ENCODE results near the gene CCDC88A. TPM values are rescaled to one million over a fixed set of nuclear protein-coding genes. Genes with fewer than 3 reads are reported as not detected.

CCDC88A gene
- total RNA-seq, 1 donor from 2014 or later: 70.6 TPM

- Mint-ChIP-seq H3K27me3 (no peaks in the 10 kb centered on the region), H3K9me3 (no peaks in the 10 kb centered on the region), H3K27ac (no peak overlapping the region), H3K4me1 (ENCODE audit: unreplicated experiment) (no peaks in the 10 kb centered on the region), H3K36me3 (peaks cover 9% of the 10 kb centered on the region), H3K4me3 (no peak overlapping the region)
- no peak for TF ChIP-seq CTCF (conservative IDR thresholded peaks at IDR 0.05)
- no peak for DNase-seq (ENCODE audit: extremely low spot score, unreplicated experiment)
Measured at GRCh38 chr2:55403256-55403998, 16.2 kb downstream of the CCDC88A start.

- H3K4me3 Mint-ChIP-seq: no peak overlapping the region
- no peak overlapping the region for H3K27ac Mint-ChIP-seq
- no peak for TF ChIP-seq CTCF (conservative IDR thresholded peaks at IDR 0.05)
- H3K4me1 Mint-ChIP-seq (ENCODE audit: unreplicated experiment): no peaks in the 10 kb centered on the region
- no peaks in the 10 kb centered on the region for H3K27me3 Mint-ChIP-seq
- H3K9me3 Mint-ChIP-seq: no peaks in the 10 kb centered on the region
- DNase-seq (ENCODE audit: extremely low spot score, unreplicated experiment): no peak
- H3K36me3 Mint-ChIP-seq: peaks cover 5% of the 10 kb centered on the region
Measured at GRCh38 chr2:55401124-55401523, 18.5 kb downstream of the CCDC88A start.

- peaks cover 4% of the 10 kb centered on the region for H3K36me3 Mint-ChIP-seq
- no peaks in the 10 kb centered on the region for H3K9me3 Mint-ChIP-seq
- H3K4me3 Mint-ChIP-seq: no peak overlapping the region
- no peak for DNase-seq (ENCODE audit: extremely low spot score, unreplicated experiment)
- no peaks in the 10 kb centered on the region for H3K27me3 Mint-ChIP-seq
- no peak overlapping the region for H3K27ac Mint-ChIP-seq
- H3K4me1 Mint-ChIP-seq (ENCODE audit: unreplicated experiment): peaks cover 3% of the 10 kb centered on the region
- no peak for TF ChIP-seq CTCF (conservative IDR thresholded peaks at IDR 0.05)
Measured at GRCh38 chr2:55400332-55400731, 19.3 kb downstream of the CCDC88A start.

- no peak for TF ChIP-seq CTCF (conservative IDR thresholded peaks at IDR 0.05)
- H3K27me3 Mint-ChIP-seq: no peaks in the 10 kb centered on the region
- no peaks in the 10 kb centered on the region for H3K9me3 Mint-ChIP-seq
- H3K4me3 Mint-ChIP-seq: no peak overlapping the region
- peaks cover 4% of the 10 kb centered on the region for H3K36me3 Mint-ChIP-seq
- peaks cover 3% of the 10 kb centered on the region for H3K4me1 Mint-ChIP-seq (ENCODE audit: unreplicated experiment)
- no peak for DNase-seq (ENCODE audit: extremely low spot score, unreplicated experiment)
- H3K27ac Mint-ChIP-seq: no peak overlapping the region
Measured at GRCh38 chr2:55399815-55400214, 19.8 kb downstream of the CCDC88A start.

GRCh38 chr2:55395724-55396605 lies 23.7 kb downstream of the CCDC88A start:
- H3K4me1 Mint-ChIP-seq (ENCODE audit: unreplicated experiment): peaks cover 3% of the 10 kb centered on the region
- no peak overlapping the region for H3K4me3 Mint-ChIP-seq
- no peak overlapping the region for H3K27ac Mint-ChIP-seq
- no peak for TF ChIP-seq CTCF (conservative IDR thresholded peaks at IDR 0.05)
- no peaks in the 10 kb centered on the region for H3K27me3 Mint-ChIP-seq
- DNase-seq (ENCODE audit: extremely low spot score, unreplicated experiment): no peak
- peaks cover 8% of the 10 kb centered on the region for H3K9me3 Mint-ChIP-seq
- peaks cover 8% of the 10 kb centered on the region for H3K36me3 Mint-ChIP-seq

Measured in type B pancreatic cell (in vitro differentiated cells).